Activated CD4-positive, alpha-beta T cell treated with anti-CD3 and anti-CD28 coated beads, Interleukin-10, Interleukin-2, amounts not matched to agents 100 ng/mL and 50 ng/mL, durations not matched to agents 16 hours and 8 hours (primary cell): ENCODE results near the gene FAU.

Experiments used
- DNase-seq: peaks from one replicate; pipeline ENCODE4 v3.0.0-alpha.2; 2020

The FAU gene

GRCh38 chr11:65071907-65072630 is 49.9 kb downstream of the FAU start:
- no peak for DNase-seq
